ENCODE results near the gene GALNT17.

GALNT17 gene

GRCh38 chr7:71645836-71646235 lies 513.9 kb downstream of the GALNT17 start:
- no peak for DNase-seq

DNA sequence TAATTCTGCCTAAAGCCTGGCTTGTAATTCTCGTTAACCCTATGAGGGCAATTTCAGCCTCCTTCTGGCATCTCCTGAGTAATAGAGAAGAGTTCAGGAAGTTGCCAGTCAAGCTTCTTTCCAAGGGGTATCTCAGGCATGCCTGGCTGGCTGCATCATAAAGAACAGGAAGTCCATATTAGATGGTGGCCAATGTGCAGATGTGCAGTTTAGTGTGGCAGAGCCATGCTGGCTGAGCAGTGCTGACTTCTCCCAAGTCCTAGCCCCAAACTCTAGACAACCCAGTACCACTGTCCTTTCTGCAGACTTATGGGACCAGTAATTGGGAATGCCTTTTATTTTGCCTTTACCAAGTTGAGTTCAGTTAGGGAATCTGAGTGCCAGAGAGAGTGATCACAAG lies 517.9 kb downstream of the GALNT17 start:
- DNase-seq: no peak

DNA sequence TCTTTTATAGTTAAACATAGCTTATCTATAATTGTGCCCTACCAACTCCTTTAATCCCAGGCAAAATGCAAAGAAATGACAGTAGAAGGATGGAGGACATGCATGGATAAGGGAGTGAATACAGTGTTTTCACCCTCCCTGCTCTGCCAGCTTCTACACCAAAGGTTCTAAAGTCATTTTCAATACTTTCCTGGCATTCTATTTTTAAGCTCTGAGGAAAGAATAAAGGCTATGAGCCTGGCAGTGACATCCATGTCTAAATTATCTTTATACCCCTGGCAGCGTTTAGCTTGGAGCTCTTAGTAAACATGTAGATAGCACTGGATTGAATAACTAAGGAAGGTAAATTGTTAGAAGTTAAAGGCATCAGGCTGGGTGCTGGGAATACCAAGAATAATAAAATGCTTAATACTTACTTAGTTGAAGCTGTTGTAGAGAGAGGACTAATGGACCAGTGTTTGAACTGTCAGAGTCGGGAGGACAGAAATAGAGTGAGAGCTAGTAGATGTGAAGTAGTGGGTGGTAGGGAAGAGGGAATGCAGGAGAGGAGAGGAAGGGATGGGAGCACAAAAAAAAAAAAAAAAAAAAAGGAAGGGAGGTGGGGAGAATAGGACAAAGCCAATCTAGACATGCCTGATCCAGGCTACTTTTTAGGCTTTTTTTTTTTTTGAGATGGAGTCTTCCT lies 518.9 kb downstream of the GALNT17 start:
- no peak for DNase-seq

DNA sequence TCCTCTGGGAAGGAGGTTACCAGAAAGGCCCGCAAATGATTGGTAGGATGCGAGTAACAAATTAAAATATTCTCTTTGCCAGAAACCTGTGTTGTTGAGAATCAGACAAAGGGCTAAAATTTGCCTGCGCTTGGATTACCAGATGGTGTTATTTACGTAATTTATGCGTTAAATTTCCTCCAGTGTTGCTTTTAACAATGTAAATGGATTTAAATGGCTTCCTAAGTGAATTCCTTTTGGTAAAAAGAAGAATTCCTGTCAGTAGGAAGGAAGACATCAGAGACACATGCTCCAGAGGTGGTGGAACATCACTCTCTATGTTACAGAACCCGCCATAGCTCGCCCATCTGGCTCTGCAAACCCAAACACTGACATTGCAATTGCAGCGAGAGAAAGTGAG lies 520.6 kb downstream of the GALNT17 start:
- no peak for DNase-seq

DNA sequence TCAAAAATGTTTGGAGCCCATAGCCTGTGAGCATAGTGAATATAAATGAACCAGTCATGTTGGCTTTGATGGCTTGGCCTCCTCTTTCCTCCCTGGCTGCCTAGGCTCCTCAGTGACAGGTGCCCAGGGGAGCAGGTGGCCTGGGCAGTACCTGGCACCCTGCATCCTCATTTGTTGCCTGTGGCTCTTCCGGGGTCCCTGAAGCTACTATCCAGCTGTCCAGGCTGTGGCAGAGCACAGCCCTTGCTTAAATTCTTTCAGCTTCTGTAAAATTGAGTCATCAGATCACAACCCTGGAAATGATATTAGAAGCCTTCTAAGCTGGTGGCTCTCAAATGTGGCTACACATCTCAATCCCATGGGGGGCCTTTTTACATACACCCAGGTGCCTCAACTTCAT lies 525.4 kb downstream of the GALNT17 start:
- DNase-seq: no peak

- no peak for DNase-seq
These were observed 527.7 kb downstream of the GALNT17 start for GRCh38 chr7:71659622-71660021.

DNA sequence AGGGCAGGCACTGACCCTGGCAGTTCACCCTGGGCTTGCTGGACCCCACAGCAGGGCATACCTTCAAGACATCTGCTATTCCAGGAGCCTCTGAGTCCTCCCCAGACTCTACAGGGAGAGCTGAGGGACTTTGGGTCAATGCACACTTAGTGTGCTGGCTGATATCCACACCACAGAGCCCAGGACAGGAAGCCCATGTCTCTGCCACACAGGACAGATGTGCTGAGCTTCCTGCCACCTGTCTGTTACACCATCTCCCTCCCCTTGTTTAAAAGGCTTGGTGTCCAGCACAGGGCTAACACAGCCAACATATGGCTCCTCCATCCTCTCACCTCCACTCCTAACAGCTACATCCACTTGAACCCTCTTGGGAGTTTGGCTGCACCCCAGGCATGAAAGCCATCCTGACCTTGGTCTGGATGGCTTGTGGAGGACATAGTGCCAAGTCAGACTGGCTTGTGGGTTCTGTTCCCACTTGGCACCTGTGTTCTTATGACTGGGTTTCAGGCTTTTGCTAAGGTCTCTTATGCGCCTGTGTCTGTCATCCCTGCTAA lies 529.8 kb downstream of the GALNT17 start:
- no peak for DNase-seq

- no peak for DNase-seq
These were observed 533.8 kb downstream of the GALNT17 start for GRCh38 chr7:71665716-71666115.

DNA sequence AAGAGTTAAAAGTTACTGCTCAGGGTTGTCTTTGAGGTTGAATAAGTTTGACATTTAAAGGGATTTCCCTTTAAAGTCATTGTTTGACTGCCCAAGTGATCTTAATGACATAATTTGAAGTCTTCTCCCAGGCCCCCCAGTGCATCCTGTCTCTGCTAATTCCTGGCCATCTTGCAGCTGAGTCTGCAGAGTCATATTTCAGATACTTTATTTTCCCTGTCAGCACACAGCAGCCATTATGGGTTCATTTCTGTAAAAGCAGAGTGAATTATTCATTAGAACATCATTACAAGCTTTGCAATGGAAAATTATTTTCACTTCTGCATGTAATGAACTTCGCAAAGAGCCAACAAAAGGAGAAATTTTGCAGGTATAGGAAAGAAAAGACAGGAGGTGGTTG lies 536.6 kb downstream of the GALNT17 start:
- DNase-seq: no peak

DNA sequence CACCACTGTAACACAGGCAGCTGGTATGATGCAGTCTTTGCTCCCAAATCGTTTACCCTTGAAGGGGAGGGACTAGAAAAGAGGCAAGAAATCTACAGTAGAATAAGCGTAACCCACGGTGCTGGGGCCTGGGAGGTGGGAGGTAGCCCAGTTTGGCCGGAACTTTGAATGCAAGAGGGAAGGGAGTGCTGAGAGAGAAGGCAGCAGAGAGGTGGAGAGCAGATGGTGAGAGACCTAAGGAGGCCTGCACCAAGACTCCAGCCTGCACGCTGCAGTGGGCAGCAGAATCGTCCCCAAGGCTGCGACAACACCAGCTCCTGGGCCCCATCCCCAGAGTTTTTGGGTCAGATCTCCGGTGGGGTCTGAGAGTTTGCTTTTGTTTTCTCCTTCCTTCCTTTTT lies 547.5 kb downstream of the GALNT17 start:
- no peak for DNase-seq

DNA sequence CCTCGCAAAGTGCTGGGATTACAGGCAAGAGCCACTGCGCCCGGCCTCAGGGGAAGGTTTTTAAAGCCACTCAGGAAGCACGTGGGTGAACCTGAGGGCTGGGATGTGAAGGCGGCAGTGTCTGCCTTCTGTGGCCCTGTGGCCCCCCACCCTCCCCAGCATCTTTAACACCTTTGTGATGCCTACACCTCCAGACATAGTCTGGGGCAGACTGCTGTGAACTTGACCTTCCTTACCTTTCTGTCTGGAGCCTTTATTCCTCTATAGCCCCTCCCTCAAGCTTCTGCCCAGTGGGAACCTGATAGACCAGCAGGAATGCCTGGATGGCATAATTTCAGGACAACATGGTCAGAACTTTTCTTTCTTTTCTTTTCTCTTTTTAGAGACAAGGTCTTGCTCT lies 550.2 kb downstream of the GALNT17 start:
- DNase-seq: no peak

GRCh38 chr7:71682841-71683781 lies 551.2 kb downstream of the GALNT17 start:
- DNase-seq: no peak

- no peak for DNase-seq
These were observed 555.3 kb downstream of the GALNT17 start for GRCh38 chr7:71687286-71687685.

- no peak for DNase-seq
These were observed 556.1 kb downstream of the GALNT17 start for GRCh38 chr7:71687831-71688599.

GRCh38 chr7:71691538-71691937 lies 559.6 kb downstream of the GALNT17 start:
- DNase-seq: no peak

- no peak for DNase-seq
These were observed 562.7 kb downstream of the GALNT17 start for GRCh38 chr7:71694665-71695064.

GRCh38 chr7:71695186-71695585 lies 563.2 kb downstream of the GALNT17 start:
- DNase-seq: no peak

DNA sequence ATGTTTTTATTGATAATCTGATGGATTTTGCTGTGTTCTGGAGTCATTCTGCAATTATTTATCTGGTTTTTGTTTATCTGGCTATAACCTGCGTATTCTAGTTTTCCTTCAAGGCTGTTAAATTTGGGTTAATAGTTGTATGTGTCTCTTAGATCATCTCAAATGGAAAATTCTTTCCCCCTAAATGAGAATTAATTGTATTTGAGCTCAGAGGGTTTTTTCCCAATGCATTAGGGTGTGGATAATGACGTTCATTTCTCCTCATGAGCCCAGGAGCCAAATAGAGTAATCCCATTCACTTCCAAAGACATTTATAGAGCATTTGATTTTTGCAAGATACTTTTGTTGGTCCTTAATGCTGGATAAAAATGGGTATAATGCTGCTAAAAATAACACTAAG lies 564.6 kb downstream of the GALNT17 start:
- no peak for DNase-seq

DNA sequence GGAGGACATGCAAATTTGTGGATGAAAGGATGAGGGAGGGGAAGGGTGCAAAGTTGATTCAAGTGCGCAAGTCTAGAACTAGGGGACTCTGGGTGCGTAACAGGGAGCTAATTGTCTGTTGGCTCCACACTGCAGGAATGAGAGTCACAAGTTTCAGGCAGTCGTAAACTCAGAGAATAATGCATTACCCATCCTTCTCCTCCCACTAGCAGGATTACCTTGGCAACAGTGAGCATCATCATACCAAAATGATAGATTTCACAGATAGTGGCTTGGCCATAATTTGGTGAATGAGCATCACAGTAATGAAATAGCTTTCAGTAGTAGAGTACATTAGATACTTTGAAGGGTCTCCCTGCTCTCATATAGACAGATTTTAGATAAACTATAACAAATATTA lies 565.5 kb downstream of the GALNT17 start:
- no peak for DNase-seq

- no peak for DNase-seq
These were observed 573.3 kb downstream of the GALNT17 start for GRCh38 chr7:71705217-71705616.

- no peak for DNase-seq
These were observed 574.1 kb downstream of the GALNT17 start for GRCh38 chr7:71705901-71706596.

GRCh38 chr7:71706597-71706975 lies 574.6 kb downstream of the GALNT17 start:
- DNase-seq: no peak

DNA sequence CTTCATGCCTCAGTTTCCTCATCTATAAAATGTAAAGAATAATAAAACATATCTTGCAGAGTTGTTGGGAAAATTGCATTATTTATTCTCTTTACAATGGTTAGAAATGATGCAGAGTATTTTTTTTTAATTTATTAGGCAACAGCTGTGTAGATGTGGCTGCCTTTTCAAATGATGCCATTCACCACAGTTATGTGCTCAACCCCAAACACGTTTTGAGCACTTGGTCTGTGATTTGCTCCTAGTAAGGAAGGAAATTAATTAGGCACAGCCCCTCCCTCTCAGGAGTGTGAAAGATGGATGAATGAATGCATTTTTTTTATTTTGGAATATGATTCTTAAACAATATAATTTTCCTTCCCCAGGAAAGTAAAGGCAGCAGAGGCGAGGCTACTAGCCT lies 575.1 kb downstream of the GALNT17 start:
- no peak for DNase-seq

Data from NCI-H1417 treated with DMSO at 0.1 percent for 48 hours (cell line).